Measurements from ENCODE around the gene CLNS1A.

DNA sequence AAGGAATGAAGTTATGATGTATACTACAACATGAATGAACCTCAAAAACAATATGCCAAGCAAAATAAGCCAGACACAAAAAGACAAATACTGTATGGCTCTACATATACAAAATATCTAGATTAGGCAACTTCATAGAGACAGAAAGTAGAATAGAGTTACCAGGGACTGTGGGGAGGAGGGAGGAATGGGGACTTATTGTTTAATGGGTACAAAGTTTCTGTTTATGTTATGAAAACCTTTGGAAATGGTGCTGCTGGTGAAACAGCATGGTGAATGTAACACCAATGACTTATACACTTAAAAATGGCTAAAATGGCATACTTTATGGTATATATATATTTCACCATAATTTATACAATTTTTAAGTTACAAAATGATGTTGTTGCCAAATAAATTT lies 43.7 kb downstream of the CLNS1A start:
- TF ChIP-seq, protein P1, sequence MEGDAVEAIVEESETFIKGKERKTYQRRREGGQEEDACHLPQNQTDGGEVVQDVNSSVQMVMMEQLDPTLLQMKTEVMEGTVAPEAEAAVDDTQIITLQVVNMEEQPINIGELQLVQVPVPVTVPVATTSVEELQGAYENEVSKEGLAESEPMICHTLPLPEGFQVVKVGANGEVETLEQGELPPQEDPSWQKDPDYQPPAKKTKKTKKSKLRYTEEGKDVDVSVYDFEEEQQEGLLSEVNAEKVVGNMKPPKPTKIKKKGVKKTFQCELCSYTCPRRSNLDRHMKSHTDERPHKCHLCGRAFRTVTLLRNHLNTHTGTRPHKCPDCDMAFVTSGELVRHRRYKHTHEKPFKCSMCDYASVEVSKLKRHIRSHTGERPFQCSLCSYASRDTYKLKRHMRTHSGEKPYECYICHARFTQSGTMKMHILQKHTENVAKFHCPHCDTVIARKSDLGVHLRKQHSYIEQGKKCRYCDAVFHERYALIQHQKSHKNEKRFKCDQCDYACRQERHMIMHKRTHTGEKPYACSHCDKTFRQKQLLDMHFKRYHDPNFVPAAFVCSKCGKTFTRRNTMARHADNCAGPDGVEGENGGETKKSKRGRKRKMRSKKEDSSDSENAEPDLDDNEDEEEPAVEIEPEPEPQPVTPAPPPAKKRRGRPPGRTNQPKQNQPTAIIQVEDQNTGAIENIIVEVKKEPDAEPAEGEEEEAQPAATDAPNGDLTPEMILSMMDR (IDR thresholded peaks at IDR 0.05 in 8 of 11, conservative IDR thresholded peaks at IDR 0.05 in 3 of 11) = no peak
- no peak for TF ChIP-seq POLR2AphosphoS5 (IDR thresholded peaks at IDR 0.05)

Data from spleen (tissue), 7 donors.